Stimulated activated naive CD8-positive, alpha-beta T cell treated with anti-CD3 and anti-CD28 coated beads, Interleukin-15, Interleukin-2, amounts not matched to agents 100 ng/mL and 50 ng/mL, for 24 hours (primary cell): ENCODE measurements around the gene DIP2B.
A peak's percentile ranks its signal among the peaks of the same experiment; 100 is the strongest.
"Not testable (repeated sequence)": the region's sequence is repeated elsewhere in the genome, so short reads cannot be mapped to it uniquely, and the experiment has no call there.

Source experiments
- H3K27ac Mint-ChIP-seq: one replicate; pipeline ENCODE4 v1.8.0; 2021; ENCODE audit warnings: mild to moderate bottlenecking, mixed read lengths
- H3K27me3 Mint-ChIP-seq: one replicate; pipeline ENCODE4 v1.8.0; 2021; ENCODE audit warnings: mixed read lengths
- H3K36me3 Mint-ChIP-seq: one replicate; pipeline ENCODE4 v1.8.0; 2021; ENCODE audit warnings: low read depth, mixed read lengths
- H3K4me1 Mint-ChIP-seq: one replicate; pipeline ENCODE4 v1.8.0; 2021; ENCODE audit warnings: low read depth, mixed read lengths
- H3K4me3 Mint-ChIP-seq: one replicate; pipeline ENCODE4 v1.8.0; 2021; ENCODE audit warnings: mild to moderate bottlenecking, mixed read lengths
- H3K9me3 Mint-ChIP-seq: one replicate; pipeline ENCODE4 v1.8.0; 2021; ENCODE audit warnings: mixed read lengths

Gene DIP2B

GRCh38 chr12:50763639-50764285 is 259.0 kb downstream of the DIP2B start, which contains the start of gene ATF1:
TSS of gene ATF1 (plus strand) at chr12:50764101. CDS start at chr12:50780146, 16,045 bp downstream.
- Mint-ChIP-seq H3K4me3 (peak within 1 kb of the TSS; percentile 96), H3K9me3 (peaks cover 3% of the 10 kb centered on the region), H3K27me3 (no peaks in the 10 kb centered on the region), H3K4me1 (peaks cover 44% of the 10 kb centered on the region), H3K27ac (peak within 1 kb of the TSS; percentile 98), H3K36me3 (peaks cover 5% of the 10 kb centered on the region)

GRCh38 chr12:50764286-50765094 is 259.7 kb downstream of the DIP2B start:
- Mint-ChIP-seq H3K36me3 (peaks cover 9% of the 10 kb centered on the region), H3K9me3 (peaks cover 3% of the 10 kb centered on the region), H3K4me3 (peak overlapping the region; percentile 96), H3K27me3 (no peaks in the 10 kb centered on the region), H3K27ac (peak overlapping the region; percentile 98), H3K4me1 (peaks cover 47% of the 10 kb centered on the region)

- Mint-ChIP-seq H3K4me3 (peak overlapping the region; percentile 96), H3K4me1 (peaks cover 47% of the 10 kb centered on the region), H3K27ac (peak overlapping the region; percentile 87), H3K9me3 (peaks cover 3% of the 10 kb centered on the region), H3K27me3 (no peaks in the 10 kb centered on the region), H3K36me3 (peaks cover 9% of the 10 kb centered on the region)
These were observed 260.5 kb downstream of the DIP2B start for GRCh38 chr12:50765095-50765911.

GRCh38 chr12:50768391-50768790 is 263.6 kb downstream of the DIP2B start:
- no peak overlapping the region for H3K4me3 Mint-ChIP-seq
- peaks cover 27% of the 10 kb centered on the region for H3K4me1 Mint-ChIP-seq
- H3K27me3 Mint-ChIP-seq: no peaks in the 10 kb centered on the region
- H3K36me3 Mint-ChIP-seq: peaks cover 33% of the 10 kb centered on the region
- H3K27ac Mint-ChIP-seq: no peak overlapping the region
- H3K9me3 Mint-ChIP-seq: no peaks in the 10 kb centered on the region

GRCh38 chr12:50768813-50769212 is 264.0 kb downstream of the DIP2B start:
- Mint-ChIP-seq H3K4me1 (peaks cover 27% of the 10 kb centered on the region), H3K36me3 (peaks cover 36% of the 10 kb centered on the region)
- H3K27ac Mint-ChIP-seq, H3K4me3 Mint-ChIP-seq, H3K9me3 Mint-ChIP-seq, H3K27me3 Mint-ChIP-seq: not testable (repeated sequence)

GRCh38 chr12:50771409-50771808 is 266.6 kb downstream of the DIP2B start:
- Mint-ChIP-seq H3K27ac (no peak overlapping the region), H3K4me3 (no peak overlapping the region), H3K9me3 (no peaks in the 10 kb centered on the region), H3K4me1 (peaks cover 29% of the 10 kb centered on the region), H3K27me3 (no peaks in the 10 kb centered on the region), H3K36me3 (peaks cover 37% of the 10 kb centered on the region)

- no peaks in the 10 kb centered on the region for H3K27me3 Mint-ChIP-seq
- H3K4me3 Mint-ChIP-seq: no peak overlapping the region
- H3K4me1 Mint-ChIP-seq: peaks cover 34% of the 10 kb centered on the region
- H3K27ac Mint-ChIP-seq: no peak overlapping the region
- peaks cover 37% of the 10 kb centered on the region for H3K36me3 Mint-ChIP-seq
- H3K9me3 Mint-ChIP-seq: no peaks in the 10 kb centered on the region
These were observed 267.7 kb downstream of the DIP2B start for GRCh38 chr12:50772470-50772869.

GRCh38 chr12:50772877-50773276 is 268.1 kb downstream of the DIP2B start:
- Mint-ChIP-seq H3K27me3 (no peaks in the 10 kb centered on the region), H3K27ac (no peak overlapping the region), H3K4me3 (no peak overlapping the region), H3K9me3 (no peaks in the 10 kb centered on the region), H3K36me3 (peaks cover 37% of the 10 kb centered on the region), H3K4me1 (peaks cover 35% of the 10 kb centered on the region)

GRCh38 chr12:50775251-50775650 is 270.5 kb downstream of the DIP2B start:
- Mint-ChIP-seq H3K4me1 (peaks cover 25% of the 10 kb centered on the region), H3K4me3 (no peak overlapping the region), H3K9me3 (no peaks in the 10 kb centered on the region), H3K36me3 (peaks cover 41% of the 10 kb centered on the region), H3K27ac (no peak overlapping the region), H3K27me3 (no peaks in the 10 kb centered on the region)

GRCh38 chr12:50776749-50777728 is 272.3 kb downstream of the DIP2B start:
- peaks cover 25% of the 10 kb centered on the region for H3K4me1 Mint-ChIP-seq
- no peaks in the 10 kb centered on the region for H3K27me3 Mint-ChIP-seq
- H3K4me3 Mint-ChIP-seq: no peak overlapping the region
- H3K27ac Mint-ChIP-seq: peak overlapping the region; percentile 45
- H3K9me3 Mint-ChIP-seq: no peaks in the 10 kb centered on the region
- peaks cover 27% of the 10 kb centered on the region for H3K36me3 Mint-ChIP-seq

- peaks cover 25% of the 10 kb centered on the region for H3K4me1 Mint-ChIP-seq
- H3K4me3 Mint-ChIP-seq: no peak overlapping the region
- peaks cover 13% of the 10 kb centered on the region for H3K36me3 Mint-ChIP-seq
- H3K27ac Mint-ChIP-seq: no peak overlapping the region
- no peaks in the 10 kb centered on the region for H3K27me3 Mint-ChIP-seq
- no peaks in the 10 kb centered on the region for H3K9me3 Mint-ChIP-seq
These were observed 274.1 kb downstream of the DIP2B start for GRCh38 chr12:50778663-50779590.

- no peak overlapping the region for H3K27ac Mint-ChIP-seq
- no peaks in the 10 kb centered on the region for H3K9me3 Mint-ChIP-seq
- no peaks in the 10 kb centered on the region for H3K27me3 Mint-ChIP-seq
- H3K4me3 Mint-ChIP-seq: no peak overlapping the region
- peaks cover 20% of the 10 kb centered on the region for H3K36me3 Mint-ChIP-seq
- H3K4me1 Mint-ChIP-seq: peaks cover 26% of the 10 kb centered on the region
These were observed 275.2 kb downstream of the DIP2B start for GRCh38 chr12:50780013-50780412.

- H3K9me3 Mint-ChIP-seq: no peaks in the 10 kb centered on the region
- H3K27ac Mint-ChIP-seq: no peak overlapping the region
- H3K4me1 Mint-ChIP-seq: peaks cover 6% of the 10 kb centered on the region
- no peak overlapping the region for H3K4me3 Mint-ChIP-seq
- no peaks in the 10 kb centered on the region for H3K27me3 Mint-ChIP-seq
- peaks cover 42% of the 10 kb centered on the region for H3K36me3 Mint-ChIP-seq
These were observed 279.7 kb downstream of the DIP2B start for GRCh38 chr12:50784501-50784900.
